Lung (tissue), 16 donors: ENCODE data around the gene RARG. TPM values are rescaled to one million over a fixed set of nuclear protein-coding genes. Genes with fewer than 3 reads are reported as not detected.

ENCODE experiments used
- ATAC-seq: fragments of 200-7000 bp; cut with Tn5 transposase; one replicate; pipeline ENCODE4 v1.9.1; 2020; ENCODE audit warnings: moderate number of reproducible peaks; ENCODE audit not compliant: insufficient read depth, low FRiP score
- DNase-seq, 3 donors: peaks; one replicate each; pipeline ENCODE4 v3.0.0-alpha.2; 2013 to 2017
- H3K27ac ChIP-seq, 2 donors: one replicate each; pipeline ENCODE4 v1.5.1; 2013; ENCODE audit warnings: mild to moderate bottlenecking in 2 of 2, moderate library complexity in 2 of 2, control low read depth in 1 of 2, inconsistent platforms in 1 of 2, low read depth in 1 of 2, low read length in 1 of 2
- H3K27me3 ChIP-seq, 3 donors: one replicate each; pipeline ENCODE4 v1.5.1; 2013; ENCODE audit warnings: low read length in 2 of 3; ENCODE audit not compliant: control insufficient read depth in 3 of 3, insufficient read depth in 3 of 3
- H3K36me3 ChIP-seq, 4 donors: one replicate each; pipeline ENCODE4 v1.5.1; 2013; ENCODE audit warnings: low read length in 4 of 4, mild to moderate bottlenecking in 1 of 4, moderate library complexity in 1 of 4; ENCODE audit not compliant: control insufficient read depth in 4 of 4, insufficient read depth in 4 of 4
- H3K4me1 ChIP-seq, 5 donors: one replicate each; pipeline ENCODE4 v1.5.1; 2013; ENCODE audit warnings: low read length in 5 of 5, mild to moderate bottlenecking in 2 of 5, moderate library complexity in 1 of 5; ENCODE audit not compliant: control insufficient read depth in 5 of 5, insufficient read depth in 5 of 5
- H3K4me3 ChIP-seq: one replicate; pipeline ENCODE4 v1.5.1; 2013; ENCODE audit warnings: mild to moderate bottlenecking, control low read depth, moderate library complexity
- H3K9ac ChIP-seq, 2 donors: one replicate each; pipeline ENCODE4 v1.5.1; 2013; ENCODE audit warnings: low read length in 2 of 2, control low read depth in 1 of 2; ENCODE audit not compliant: insufficient read depth in 1 of 2
- H3K9me3 ChIP-seq, 4 donors: one replicate each; pipeline ENCODE4 v1.5.1; 2013; ENCODE audit warnings: low read length in 3 of 4, mild to moderate bottlenecking in 1 of 4, moderate library complexity in 1 of 4; ENCODE audit not compliant: control insufficient read depth in 4 of 4, insufficient read depth in 3 of 4
- CTCF ChIP-seq: IDR thresholded peaks from 2 replicates; pipeline ENCODE4 v1.5.1; 2012; ENCODE audit warnings: mild to moderate bottlenecking; ENCODE audit errors: control extremely low read depth, extremely low read depth
- WGBS, 2 donors: extraction: QIAGEN DNeasy Blood & Tissue Kit; methylation state at CpG; one replicate each; pipeline ENCODE4 v1.1.7; 2013; 5-methylcytosine and 5-hydroxymethylcytosine counted together
- long read RNA-seq, 5 donors: transcript quantifications; one replicate each; lab custom pipeline, GENCODE V29; 2026
- polyA plus RNA-seq, 2 donors: library from polyadenylated mRNA; stranded (reverse); fragments of 200-250 nt; gene quantifications; one replicate each; pipeline ENCODE4 v1.2.1, GENCODE V29; 2013
- total RNA-seq, 2 donors: library from RNA; depleted of rRNA in 1 of 2; stranded (reverse); fragments of >200 nt in 1 of 2; gene quantifications; one replicate each; pipeline ENCODE4 v1.2.1, GENCODE V29; 2014 to 2021
- donor health status: control.
- donor health status: control.
- donor health status: Bipolar disorder and iron deficiency.
- donor health status: healthy.
- donor health status: DM: yes; HTN: yes; CAD: no.

RARG gene
- total RNA-seq, result 10 to 100 TPM; 27.8 to 29.7 TPM
- polyA plus RNA-seq, result 10 to 100 TPM; 12.0 to 14.2 TPM
- long read RNA-seq, donor 1, partial matches to known transcripts, result 0 of 5 reads
- long read RNA-seq, donor 1, other reads (novel, unspliced or antisense), result 0 of 5 reads
- long read RNA-seq, donor 2, partial matches to known transcripts, result 0 of 1 reads
- long read RNA-seq, donor 2, other reads (novel, unspliced or antisense), result 0 of 1 reads
- long read RNA-seq, donor 3, partial matches to known transcripts, result 0 of 1 reads
- long read RNA-seq, donor 3, other reads (novel, unspliced or antisense), result 0 of 1 reads
- long read RNA-seq, donor 4, partial matches to known transcripts, result 0 of 3 reads
- long read RNA-seq, donor 4, other reads (novel, unspliced or antisense), result 0 of 3 reads
- long read RNA-seq, donor 5, transcript RARG-201 (8 exons, 1,836 nt), result major isoform, 5 of 7 reads
- long read RNA-seq, donor 5, partial matches to known transcripts, result 0 of 7 reads
- long read RNA-seq, donor 5, other reads (novel, unspliced or antisense), result 0 of 7 reads

DNA sequence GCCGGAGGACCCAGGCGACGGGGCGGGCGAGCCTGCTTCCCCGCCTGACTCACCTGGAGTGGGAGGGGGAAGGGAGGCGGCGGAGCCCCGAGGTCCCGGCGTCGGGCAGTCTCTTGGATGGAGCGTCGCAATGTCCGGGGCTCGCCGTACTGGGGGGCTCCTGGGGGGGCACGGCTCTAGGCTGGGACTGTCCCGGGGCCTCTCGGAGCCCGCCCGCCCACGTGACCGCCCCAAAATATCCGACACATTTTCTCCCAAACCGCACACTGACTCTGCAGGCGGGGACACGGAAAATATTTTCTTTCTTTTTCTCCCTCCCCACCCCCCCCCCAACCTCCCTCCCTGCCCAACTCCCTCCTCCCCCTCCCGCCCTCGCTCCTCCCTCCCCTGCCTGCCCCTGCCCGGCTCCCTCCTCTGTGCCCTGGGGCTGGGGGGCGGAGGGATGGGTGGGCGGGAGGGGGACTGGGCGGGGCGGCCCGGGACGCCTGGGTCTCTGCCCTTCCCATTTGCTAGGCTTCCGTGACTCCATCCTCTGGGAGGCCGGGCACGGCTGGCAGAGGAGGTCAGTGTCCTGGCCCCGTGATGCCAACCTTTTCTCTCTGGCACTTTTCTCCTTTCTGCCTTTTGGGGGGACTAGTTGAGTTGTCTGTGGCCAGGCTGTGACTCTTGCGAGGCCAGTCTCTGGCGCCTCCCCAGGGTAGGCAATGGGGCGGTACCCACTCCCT, at the start of gene RARG:
TSS of gene RARG (minus strand) at position 289 of the 725 bp plus-strand sequence. CDS start 4,664 bp downstream, outside the sequence.
- peaks cover 0 to 6% (median 0%) of the 10 kb centered on the region in 4 donors for H3K36me3 ChIP-seq
- H3K27ac ChIP-seq, result peak within 1 kb of the TSS in 1 of 2 donors; percentile 87
- peak within 1 kb of the TSS; percentile 8 to 63 for H3K9ac ChIP-seq
- ATAC-seq (peak; percentile 63), DNase-seq (peak; percentile 42 to 66 (median 62))
- WGBS, 2 donors, result 1% methylated on average over 27 to 44 of the region's 44 CpGs
- H3K27me3 ChIP-seq, result no peaks in the 10 kb centered on the region
- TF ChIP-seq CTCF, result no peak
- H3K4me3 ChIP-seq, result peak within 1 kb of the TSS; percentile 44
- H3K9me3 ChIP-seq, result no peaks in the 10 kb centered on the region
- H3K4me1 ChIP-seq, result peaks cover 4 to 50% (median 22%) of the 10 kb centered on the region in 5 donors

DNA sequence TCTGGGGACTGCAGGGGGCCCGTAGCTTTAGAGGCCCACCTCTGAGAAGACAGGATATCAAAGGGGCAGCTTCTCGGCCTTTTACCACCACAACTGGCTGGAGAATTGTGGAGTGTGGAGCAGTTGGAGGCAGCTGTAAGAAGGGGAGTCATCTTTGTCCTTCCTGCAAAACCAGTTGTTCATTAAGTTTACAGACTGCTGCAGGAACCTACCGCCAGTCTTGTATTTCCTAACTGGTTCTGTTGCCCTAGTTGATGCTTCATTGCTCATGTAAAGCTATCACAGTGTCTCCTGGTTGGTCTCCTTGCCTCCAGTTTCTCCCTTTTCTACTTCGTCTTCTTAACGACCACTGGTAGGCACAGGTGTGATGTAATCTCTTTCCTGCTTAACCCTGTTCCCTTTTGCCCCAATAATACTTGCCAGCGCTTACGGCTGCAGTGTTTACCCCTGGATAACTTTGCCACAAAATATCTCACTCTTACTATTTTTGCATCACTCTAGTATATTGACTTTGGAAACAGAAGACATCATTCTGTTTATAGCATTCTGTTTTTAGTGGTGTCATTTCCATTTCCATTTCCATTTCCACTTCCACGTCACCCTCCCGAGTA, 48.0 kb upstream of the RARG start:
- no peaks in the 10 kb centered on the region for H3K9me3 ChIP-seq
- H3K27me3 ChIP-seq, result no peaks in the 10 kb centered on the region
- TF ChIP-seq CTCF, result no peak
- H3K4me3 ChIP-seq, result no peak overlapping the region
- WGBS, 2 donors, result 64 to 80% methylated on average over 9 of the region's 9 CpGs
- peaks cover 0 to 12% (median 7%) of the 10 kb centered on the region in 4 donors for H3K36me3 ChIP-seq
- no peaks in the 10 kb centered on the region for H3K4me1 ChIP-seq
- ATAC-seq (no peak), DNase-seq (no peak)
- no peak overlapping the region for H3K27ac ChIP-seq
- H3K9ac ChIP-seq, result no peak overlapping the region

DNA sequence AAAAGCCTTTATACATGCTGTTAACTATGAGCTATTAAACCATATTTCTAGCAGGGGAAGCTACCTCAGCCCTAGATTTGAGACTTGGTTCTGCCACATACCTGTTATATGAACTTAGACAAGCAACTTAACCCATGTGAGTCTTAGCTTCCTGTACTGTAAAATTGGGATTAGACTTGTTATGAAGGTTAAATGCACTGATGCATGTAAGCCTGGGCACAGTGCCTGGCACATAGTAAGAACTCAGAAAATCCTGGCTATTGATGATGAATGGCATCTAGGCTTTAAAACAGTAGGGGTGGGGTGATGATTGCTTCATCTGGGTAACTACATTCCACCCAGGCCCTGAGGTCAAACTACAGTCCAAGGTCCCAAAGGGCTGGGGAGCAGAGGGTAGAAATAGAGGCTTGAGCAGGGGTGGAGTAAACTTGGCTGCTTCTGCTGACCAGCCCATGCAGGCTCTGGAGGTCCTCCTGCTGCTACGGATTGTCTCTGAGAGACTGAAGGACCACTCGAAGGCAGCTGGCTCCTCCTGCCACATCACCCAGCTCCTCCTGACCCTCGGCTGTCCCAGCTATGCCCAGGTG, 47.4 kb upstream of the RARG start:
- no peaks in the 10 kb centered on the region for H3K27me3 ChIP-seq
- WGBS, 2 donors, result 89 to 97% methylated on average over 3 of the region's 3 CpGs
- no peak for DNase-seq
- TF ChIP-seq CTCF, result no peak
- no peak overlapping the region for H3K27ac ChIP-seq
- no peaks in the 10 kb centered on the region for H3K9me3 ChIP-seq
- no peak overlapping the region for H3K4me3 ChIP-seq
- no peak overlapping the region for H3K9ac ChIP-seq
- H3K4me1 ChIP-seq, result no peaks in the 10 kb centered on the region
- peaks cover 0 to 17% (median 7%) of the 10 kb centered on the region in 4 donors for H3K36me3 ChIP-seq
- ATAC-seq, result no peak
